Measurements from ENCODE around the gene MANF.
"Not testable (repeated sequence)": the region's sequence is repeated elsewhere in the genome, so short reads cannot be mapped to it uniquely, and the experiment has no call there.

MANF gene

GRCh38 chr3:51373658-51374421 lies 11.3 kb upstream of the MANF start:
- DNase-seq, result no peak

GRCh38 chr3:51374456-51374855 lies 10.6 kb upstream of the MANF start:
- DNase-seq, result no peak

GRCh38 chr3:51375136-51375535 lies 10.0 kb upstream of the MANF start:
- DNase-seq, result no peak

GRCh38 chr3:51375571-51375970 lies 9.5 kb upstream of the MANF start:
- DNase-seq, result no peak

GRCh38 chr3:51378065-51378464 lies 7.0 kb upstream of the MANF start:
- DNase-seq, result no peak

GRCh38 chr3:51378726-51379125 lies 6.4 kb upstream of the MANF start:
- DNase-seq, result no peak

GRCh38 chr3:51379301-51379700 lies 5.8 kb upstream of the MANF start:
- no peak for DNase-seq

GRCh38 chr3:51379746-51380455 lies 5.2 kb upstream of the MANF start:
- no peak for DNase-seq

GRCh38 chr3:51380601-51381332 lies 4.3 kb upstream of the MANF start:
- DNase-seq, result no peak

- DNase-seq, result no peak
These were observed 3.8 kb upstream of the MANF start for GRCh38 chr3:51381333-51381705.

- DNase-seq, result no peak
These were observed 2.9 kb upstream of the MANF start for GRCh38 chr3:51382076-51382745.

GRCh38 chr3:51382947-51383578 lies 2.0 kb upstream of the MANF start:
- no peak for DNase-seq

GRCh38 chr3:51384055-51384725 lies 901 bp upstream of the MANF start:
- peak in 1 of 2 donors; percentile 34 for DNase-seq

- no peak for DNase-seq
These were observed 565 bp downstream of the MANF start for GRCh38 chr3:51385621-51386091.

GRCh38 chr3:51386159-51386851 lies 1.2 kb downstream of the MANF start:
- no peak for DNase-seq

GRCh38 chr3:51386852-51387229 lies 1.8 kb downstream of the MANF start:
- DNase-seq, result no peak

GRCh38 chr3:51387281-51387680 lies 2.2 kb downstream of the MANF start:
- DNase-seq, result not testable (repeated sequence)

GRCh38 chr3:51388286-51389029 lies 3.4 kb downstream of the MANF start:
- no peak for DNase-seq

- DNase-seq, result peak; percentile 61 to 62
These were observed 4.5 kb downstream of the MANF start for GRCh38 chr3:51389423-51390183.
